ENCODE data around the gene EPO.

Gene EPO

GRCh38 chr7:100682991-100683658 lies 37.1 kb upstream of the EPO start:
- in situ Hi-C loops (cut with MboI; ENCODE audit: low sequenced_read_pairs) = no loop called here

DNA sequence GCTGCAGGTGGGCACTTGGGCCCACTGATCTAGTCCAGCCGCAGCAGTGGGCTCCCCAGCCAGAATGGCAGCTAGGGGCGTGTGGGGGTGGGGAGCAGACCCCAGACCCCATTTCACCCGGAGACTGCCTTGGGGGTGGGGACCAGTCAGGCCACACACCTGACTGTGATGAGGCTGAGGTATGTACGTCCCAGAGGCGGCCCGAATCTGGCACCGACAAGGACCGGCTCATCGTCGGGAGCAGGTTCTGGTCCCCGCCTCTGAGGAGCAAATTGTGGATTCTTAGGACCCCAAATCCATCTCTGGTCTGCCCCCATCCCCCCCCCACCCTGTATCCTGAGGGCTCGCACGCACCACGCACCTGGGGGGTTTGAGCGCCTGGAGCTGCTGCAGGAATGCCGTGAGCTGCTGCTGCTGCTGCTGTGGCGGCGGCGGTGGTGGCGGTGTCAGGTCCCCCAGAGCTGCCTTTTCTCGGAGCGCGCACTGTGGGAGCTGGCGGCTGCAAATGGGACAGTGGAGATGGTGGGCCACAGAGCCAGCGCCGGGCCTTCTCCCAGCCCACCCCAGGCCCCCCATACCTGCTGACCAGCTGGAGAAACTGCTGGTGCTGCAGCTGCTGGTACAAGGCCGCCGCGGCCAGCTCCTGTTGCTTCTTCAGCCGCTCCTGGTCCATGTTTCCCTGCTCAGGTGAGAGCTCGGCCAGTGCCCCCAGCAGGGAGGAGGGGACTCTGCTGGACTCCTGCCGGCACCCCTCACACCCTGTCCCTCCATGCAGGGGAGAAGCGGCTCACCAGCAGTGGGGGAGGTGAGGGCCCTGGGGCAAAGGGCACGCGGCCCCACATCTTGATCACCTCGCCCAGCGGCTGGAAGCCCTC lies 36.4 kb upstream of the EPO start:
- in situ Hi-C loops (cut with MboI; ENCODE audit: low sequenced_read_pairs) = no loop called here

- in situ Hi-C loops (cut with MboI; ENCODE audit: low sequenced_read_pairs) = no loop called here
Measured at GRCh38 chr7:100684534-100685042, 35.7 kb upstream of the EPO start.

DNA sequence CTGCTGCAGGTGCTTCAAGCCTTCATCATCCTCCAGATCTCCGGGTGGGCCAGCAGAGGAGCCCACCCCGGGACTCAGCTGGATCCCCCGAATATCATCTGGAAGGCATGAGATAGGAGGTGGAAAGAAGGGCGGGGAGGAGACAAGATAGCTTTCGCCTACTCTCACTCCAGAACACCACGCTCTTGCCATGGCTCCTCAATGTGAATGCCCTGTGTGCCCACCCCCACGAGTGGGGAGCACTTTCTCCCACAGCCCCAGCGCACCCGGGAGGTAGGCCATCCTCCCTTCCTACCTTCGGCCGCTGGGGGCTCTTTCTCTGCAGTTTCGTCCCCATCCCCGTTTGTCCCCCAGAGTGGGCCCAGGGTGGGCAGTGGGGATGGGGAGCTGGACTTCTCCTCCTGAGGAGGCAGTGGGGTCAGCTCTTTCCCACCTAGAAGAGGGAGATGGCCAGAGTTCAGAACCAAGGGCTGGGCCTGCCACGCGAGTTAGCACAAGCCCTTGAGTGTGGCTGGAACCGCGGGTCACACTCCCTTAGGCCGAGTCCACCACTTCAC lies 35.1 kb upstream of the EPO start:
- in situ Hi-C loops (cut with MboI; ENCODE audit: low sequenced_read_pairs) = no loop called here

DNA sequence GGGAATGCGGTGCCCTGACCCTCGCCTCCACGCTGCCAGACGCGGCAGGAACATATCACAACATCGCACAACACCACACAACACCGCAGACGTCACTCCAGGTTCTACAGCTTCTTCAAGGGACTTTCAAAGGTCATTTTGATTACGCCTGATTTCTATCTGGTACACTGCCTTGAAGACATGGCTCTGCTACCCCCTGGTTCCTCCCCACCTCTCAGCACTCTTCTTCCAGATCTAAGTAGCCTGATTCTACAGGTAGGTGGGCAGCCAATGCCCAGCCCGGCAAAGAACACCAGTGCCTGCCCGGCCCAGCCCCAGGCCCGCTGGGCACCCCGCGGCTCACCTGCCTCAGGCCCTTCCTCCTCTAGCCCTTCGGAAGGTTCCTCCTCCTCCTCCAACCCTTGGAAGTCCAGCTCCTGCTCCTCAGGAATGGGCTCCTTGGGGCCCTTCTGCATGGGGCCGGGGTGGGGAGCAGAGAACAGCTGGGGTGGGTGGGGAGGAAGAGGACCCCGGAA lies 34.6 kb upstream of the EPO start:
- in situ Hi-C loops (cut with MboI; ENCODE audit: low sequenced_read_pairs) = no loop called here

GRCh38 chr7:100686201-100686821 lies 34.0 kb upstream of the EPO start:
- in situ Hi-C loops (cut with MboI; ENCODE audit: low sequenced_read_pairs) = no loop called here

- in situ Hi-C loops (cut with MboI; ENCODE audit: low sequenced_read_pairs) = no loop called here
Measured at GRCh38 chr7:100686822-100687211, 33.5 kb upstream of the EPO start.

DNA sequence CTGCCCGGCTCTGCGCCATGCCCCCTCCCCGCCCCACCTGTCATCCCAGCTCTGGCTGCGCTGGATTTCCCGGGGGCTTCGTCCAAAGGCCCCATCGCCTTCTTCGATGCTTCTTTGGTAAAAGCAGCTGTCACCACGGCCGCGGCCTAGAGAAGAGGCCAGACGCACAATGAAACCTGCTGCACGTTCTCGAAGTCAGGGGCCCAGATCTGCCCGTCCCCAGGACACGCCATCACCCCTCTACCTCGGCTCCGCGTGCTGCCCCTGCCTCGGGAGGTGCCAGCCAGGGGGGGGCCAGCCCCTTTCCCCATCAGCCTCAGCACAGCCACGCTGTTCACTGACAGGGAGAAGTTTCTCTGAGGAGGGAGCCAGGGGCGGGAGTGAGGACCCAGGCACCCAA lies 33.0 kb upstream of the EPO start:
- in situ Hi-C loops (cut with MboI; ENCODE audit: low sequenced_read_pairs) = no loop called here

DNA sequence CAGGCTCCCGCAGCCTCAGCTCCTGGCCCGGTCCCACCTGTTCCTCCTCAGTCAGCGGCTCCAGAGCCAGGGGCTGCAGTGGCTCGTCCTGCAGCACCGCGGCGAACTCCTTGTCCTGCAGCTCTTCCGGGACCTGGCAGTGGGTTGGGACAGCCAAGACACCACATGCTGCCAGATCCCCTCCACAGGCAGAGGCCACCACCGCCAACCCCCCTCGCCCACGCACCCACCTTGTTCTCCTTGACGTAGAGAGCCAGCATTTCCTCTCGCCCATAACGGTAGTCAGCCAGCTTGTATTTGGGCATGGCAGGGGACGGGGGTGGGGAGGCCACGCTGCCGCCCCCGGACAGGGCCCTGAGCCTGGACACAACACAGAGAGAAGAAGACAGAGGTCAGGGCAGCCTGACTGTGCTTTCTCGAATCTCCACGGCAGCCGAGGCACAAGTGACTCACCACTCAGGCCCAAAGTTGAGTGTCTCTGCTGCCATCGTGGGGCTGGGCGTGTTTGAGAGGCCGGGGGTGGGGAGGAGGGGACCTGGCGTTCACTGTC lies 32.4 kb upstream of the EPO start:
- in situ Hi-C loops (cut with MboI; ENCODE audit: low sequenced_read_pairs) = no loop called here

- in situ Hi-C loops (cut with MboI; ENCODE audit: low sequenced_read_pairs) = no loop called here
Measured at GRCh38 chr7:100688326-100688860, 31.9 kb upstream of the EPO start.

- in situ Hi-C loops (cut with MboI; ENCODE audit: low sequenced_read_pairs) = no loop called here
Measured at GRCh38 chr7:100689230-100690135, 30.8 kb upstream of the EPO start.

GRCh38 chr7:100691676-100692577 lies 28.3 kb upstream of the EPO start:
- in situ Hi-C loops (cut with MboI; ENCODE audit: low sequenced_read_pairs) = no loop called here

- in situ Hi-C loops (cut with MboI; ENCODE audit: low sequenced_read_pairs) = no loop called here
Measured at GRCh38 chr7:100692578-100692961, 27.7 kb upstream of the EPO start.

DNA sequence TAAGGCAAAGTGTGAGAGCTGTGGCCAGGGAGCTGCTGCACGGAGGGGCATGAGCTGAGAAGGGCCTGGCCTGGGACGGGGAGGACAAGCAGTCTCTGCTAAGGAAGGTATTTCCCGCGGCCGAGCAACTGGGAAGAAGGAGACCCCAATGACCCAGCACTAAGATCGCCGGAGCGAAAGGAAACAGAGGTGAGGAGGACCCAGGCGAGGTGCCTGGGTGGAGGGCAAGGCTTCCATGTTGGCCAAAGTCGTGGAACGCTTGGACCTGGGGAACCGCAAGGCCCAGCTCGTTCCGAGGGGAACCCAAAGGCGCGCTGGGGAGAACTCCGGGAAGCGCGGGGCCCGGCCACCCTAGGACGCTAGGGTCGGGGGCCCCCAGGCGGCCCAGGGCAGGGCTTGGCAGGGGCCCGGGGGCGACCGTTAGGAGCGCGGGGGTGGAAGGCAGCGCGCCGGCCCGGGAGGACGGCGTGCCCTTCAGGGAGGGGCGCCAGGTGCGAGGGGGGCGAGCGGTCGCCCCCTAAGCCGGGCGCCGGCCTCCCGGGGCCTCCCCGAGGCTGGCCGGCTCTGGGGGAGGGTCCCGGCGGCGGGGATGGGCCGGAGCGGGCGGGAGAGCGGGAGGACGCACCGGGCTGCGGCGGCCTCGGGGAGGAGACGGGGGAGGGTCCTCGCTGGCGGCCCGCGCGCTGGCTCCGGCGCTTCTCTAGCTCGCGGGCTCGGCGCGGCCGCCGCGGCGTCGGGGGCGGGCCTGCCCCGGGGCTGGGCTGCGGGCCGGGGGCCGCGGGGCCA lies 26.8 kb upstream of the EPO start:
- in situ Hi-C loops (cut with MboI; ENCODE audit: low sequenced_read_pairs) = no loop called here

- in situ Hi-C loops (cut with MboI; ENCODE audit: low sequenced_read_pairs) = no loop called here
Measured at GRCh38 chr7:100694098-100694745, 26.0 kb upstream of the EPO start, which contains the start of gene GIGYF1. GIGYF1 (minus strand) TSS chr7:100694250; CDS start chr7:100688238, 6,012 bp downstream.

DNA sequence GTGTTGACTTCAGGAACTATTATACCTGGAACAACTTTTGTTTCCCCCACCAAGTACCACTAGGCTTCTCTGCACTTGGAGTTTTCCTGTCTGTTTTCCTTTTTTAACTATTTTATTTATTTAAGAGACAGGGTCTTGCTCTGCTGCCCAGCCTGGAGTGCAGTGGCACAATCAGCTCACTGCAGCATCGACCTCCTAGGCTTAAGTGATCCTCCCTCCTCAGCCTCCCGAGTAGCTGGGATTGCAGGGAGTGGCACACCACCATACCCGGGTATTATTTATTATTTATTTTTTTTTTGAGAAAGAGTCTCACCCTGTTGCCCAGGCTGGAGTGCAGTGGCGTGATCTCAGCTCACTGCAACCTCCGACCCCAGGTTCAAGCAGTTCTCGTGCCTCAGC lies 24.1 kb upstream of the EPO start:
- in situ Hi-C loops (cut with MboI; ENCODE audit: low sequenced_read_pairs) = no loop called here

- in situ Hi-C loops (cut with MboI; ENCODE audit: low sequenced_read_pairs) = no loop called here
Measured at GRCh38 chr7:100699018-100699417, 21.2 kb upstream of the EPO start.
